K562 (cell line): Measurements from ENCODE around the gene CPLANE2. TPM values are rescaled to one million over a fixed set of nuclear protein-coding genes. Genes with fewer than 3 reads are reported as not detected.

Experiments used
- ATAC-seq: fragments of 200-7000 bp; cut with Tn5 transposase; 3 replicates; pipeline ENCODE4 v1.9.1; 2020; ENCODE audit warnings: moderate library complexity
- BruUV-seq: library from RNA; stranded (reverse); fragments of 400-500 nt; replicated peaks from 2 replicates; lab custom pipeline; 2021; lab: Mats Ljungman, UMichigan
- CTCF ChIA-PET: fragments of 300-600 bp; formaldehyde crosslinking; extraction: SDS; loops from one replicate; lab custom pipeline; 2021; ENCODE audit warnings: low intra/inter-chr PET ratio; lab: Yijun Ruan, JAX
- POLR2A ChIA-PET: fragments of 300-600, 350-650 bp; sonication (Branson Sonifier 250); formaldehyde crosslinking; extraction: SDS; loops from one replicate; lab custom pipeline; 2021; ENCODE audit warnings: antibody characterized with exemption, inconsistent platforms; lab: Yijun Ruan, JAX
- DNase-seq, 4 experiments: peaks; one replicate each; pipeline versions ENCODE4 v3.0.0 to v3.0.0-alpha.2; 2011 to 2018; ENCODE audit warnings: low spot score in 3 of 4, mixed read lengths in 3 of 4; ENCODE audit errors: extremely low read depth in 1 of 4
- FAIRE-seq: peaks from 2 replicates; lab custom pipeline; 2011; peaks lifted over from hg19 to GRCh38; lab: Jason Lieb, UNC
- H2AFZ ChIP-seq: 2 replicates; pipeline ENCODE4 v1.6.0; 2011; ENCODE audit warnings: low read depth, low read length, control low read depth, inconsistent platforms
- H3K27ac ChIP-seq: fragments of 200-600 bp; 3 replicates; pipeline ENCODE4 v1.8.0; 2011; ENCODE audit warnings: low read depth, mild to moderate bottlenecking, control low read depth, inconsistent platforms, low read length, moderate library complexity, mixed read lengths; ENCODE audit errors: extremely low read depth
- H3K27me3 ChIP-seq, 2 experiments: fragments of 300-600 bp in 1 of 2; 2 replicates in 1 of 2; 3 replicates in 1 of 2; pipeline versions ENCODE4 v1.6.0 to v1.8.0; 2011; ENCODE audit warnings: inconsistent platforms in 2 of 2, low read length in 2 of 2, mild to moderate bottlenecking in 1 of 2, mixed read lengths in 1 of 2, moderate library complexity in 1 of 2; ENCODE audit not compliant: control insufficient read depth in 2 of 2, insufficient read depth in 2 of 2
- H3K36me3 ChIP-seq: fragments of 300-600 bp; 3 replicates; pipeline ENCODE4 v1.8.0; 2011; ENCODE audit warnings: mild to moderate bottlenecking, low read length, inconsistent platforms; ENCODE audit not compliant: control insufficient read depth, insufficient read depth
- H3K4me1 ChIP-seq, 2 experiments: fragments of 200-600 bp in 1 of 2; replicated peaks in 1 of 2; 2 replicates in 1 of 2; 3 replicates in 1 of 2; pipeline versions ENCODE4 v1.5.1 to v1.8.0; 2011; ENCODE audit warnings: inconsistent platforms in 2 of 2, low read length in 2 of 2, mild to moderate bottlenecking in 1 of 2, mixed read lengths in 1 of 2, moderate library complexity in 1 of 2; ENCODE audit not compliant: control insufficient read depth in 2 of 2, insufficient read depth in 2 of 2
- H3K4me2 ChIP-seq: 2 replicates; pipeline ENCODE4 v1.6.1; 2011; ENCODE audit warnings: low read length, control low read depth, inconsistent platforms, mixed read lengths; ENCODE audit not compliant: insufficient read depth
- H3K4me3 ChIP-seq: fragments of 200-600 bp; sonication (generic), shearing (Covaris generic); 2 replicates; pipeline ENCODE4 v1.5.1; 2016; ENCODE audit warnings: control low read depth, inconsistent platforms
- H3K79me2 ChIP-seq: fragments of 200-600 bp; 3 replicates; pipeline ENCODE4 v1.8.0; 2011; ENCODE audit warnings: low read length, inconsistent platforms; ENCODE audit not compliant: control insufficient read depth, insufficient read depth
- H3K9ac ChIP-seq, 2 experiments: 2 replicates each; pipeline versions ENCODE4 v1.6.0 to v1.6.1; 2011; ENCODE audit warnings: low read depth in 2 of 2, low read length in 2 of 2, control low read depth in 1 of 2, inconsistent platforms in 1 of 2, mild to moderate bottlenecking in 1 of 2, mixed read lengths in 1 of 2; ENCODE audit not compliant: insufficient read depth in 1 of 2
- H3K9me1 ChIP-seq: one replicate; pipeline ENCODE4 v1.6.0; 2011; ENCODE audit warnings: inconsistent platforms, mild to moderate bottlenecking, low read length, moderate library complexity; ENCODE audit not compliant: control insufficient read depth, insufficient read depth
- H3K9me3 ChIP-seq: replicated peaks from 2 replicates; pipeline ENCODE4 v1.5.1; 2011; ENCODE audit warnings: low read depth, low read length, inconsistent platforms; ENCODE audit not compliant: control insufficient read depth, insufficient read depth
- H4K20me1 ChIP-seq: replicated peaks from 2 replicates; pipeline ENCODE4 v1.6.1; 2011; ENCODE audit warnings: low read length, inconsistent platforms, mixed read lengths; ENCODE audit not compliant: control insufficient read depth, insufficient read depth
- CEBPG ChIP-seq, 3 experiments: fragments of 200-800 bp in 1 of 3; sonication (Bioruptor generic) in 1 of 3; sonication (generic) in 1 of 3; formaldehyde crosslinking in 1 of 3; IDR thresholded peaks in 2 of 3; conservative IDR thresholded peaks in 1 of 3; 2 replicates each; pipeline versions ENCODE4 v1.6.1 to v1.8.0; 2016 to 2022; ENCODE audit warnings: missing compliant biosample characterization in 2 of 3, missing genetic modification characterization in 2 of 3, mild to moderate bottlenecking in 1 of 3, missing genetic modification reagents in 1 of 3
- KDM2B ChIP-seq: fragments of 250-450 bp; sonication (Bioruptor Pico); IDR thresholded peaks from 2 replicates; pipeline ENCODE4 v1.8.0; 2021; ENCODE audit warnings: mild to moderate bottlenecking, moderate library complexity
- KLF13 ChIP-seq: fragments of 450-650 bp; IDR thresholded peaks from 2 replicates; pipeline ENCODE4 v1.6.1; 2016; ENCODE audit warnings: missing genetic modification characterization, low read depth, mild to moderate bottlenecking, missing compliant biosample characterization, moderate library complexity, borderline replicate concordance
- LEF1 ChIP-seq: fragments of 450-650 bp; IDR thresholded peaks from 2 replicates; pipeline ENCODE4 v1.6.1; 2016; ENCODE audit warnings: mild to moderate bottlenecking
- PHF8 ChIP-seq: fragments of 200-600 bp; sonication (generic); IDR thresholded peaks from 2 replicates; pipeline ENCODE4 v1.6.1; 2012; ENCODE audit warnings: mixed run types, mild to moderate bottlenecking, inconsistent platforms, low read length, moderate library complexity, borderline replicate concordance
- PTBP1 ChIP-seq: fragments of 200-400 bp; formaldehyde crosslinking; IDR thresholded peaks from 2 replicates; pipeline ENCODE4 v1.6.1; 2017; ENCODE audit warnings: low read depth, low read length
- SRSF9 ChIP-seq: fragments of 200-400 bp; formaldehyde crosslinking; IDR thresholded peaks from 2 replicates; pipeline ENCODE4 v1.6.1; 2017; ENCODE audit warnings: low read depth, low read length, borderline replicate concordance
- U2AF2 ChIP-seq: fragments of 200-400 bp; formaldehyde crosslinking; optimal IDR thresholded peaks from 2 replicates; pipeline ENCODE3; 2017; ENCODE audit warnings: low read depth, mild to moderate bottlenecking, low read length
- ZFP30 ChIP-seq: fragments of 250-450 bp; sonication (Bioruptor Pico); IDR thresholded peaks from 2 replicates; pipeline ENCODE4 v1.8.0; 2022; ENCODE audit warnings: moderate library complexity, mild to moderate bottlenecking, inconsistent platforms, borderline replicate concordance
- ZKSCAN1 ChIP-seq: fragments of 150-350 bp; IDR thresholded peaks from 2 replicates; pipeline ENCODE4 v1.6.1; 2016; ENCODE audit warnings: low read depth, low read length
- ZNF253 ChIP-seq: fragments of 250-450 bp; sonication (Bioruptor Pico); conservative IDR thresholded peaks from 2 replicates; pipeline ENCODE4 v1.6.1; 2021; ENCODE audit warnings: mild to moderate bottlenecking
- WGBS: fragments of 100-300 bp; shearing (Covaris generic); methylation state at CpG from one replicate; pipeline ENCODE4 v1.1.6; 2016; ENCODE audit warnings: low coverage, mixed read lengths; ENCODE audit not compliant: insufficient coverage; ENCODE audit errors: missing lambda C conversion rate; 5-methylcytosine and 5-hydroxymethylcytosine counted together
- in situ Hi-C: fragments of 300-500 bp; cut with MboI; formaldehyde crosslinking; loops from 4 replicates; pipeline ENCODE4 v1.15.0; 2018; ENCODE audit warnings: inconsistent platforms, mixed read lengths
- intact Hi-C: fragments of 100-400 bp; cut with micrococcal nuclease; formaldehyde crosslinking; loops from 2 replicates; pipeline ENCODE4 v1.14.2; 2022
- polyA plus RNA-seq, 8 experiments: library from polyadenylated mRNA; depleted of rRNA in 4 of 8; stranded (reverse) in 5 of 8; unstranded in 3 of 8; fragments of >200 nt; fragmentation: Nextera tagmentation in 2 of 8; fragmentation: Illumina TruSeq in 1 of 8; extraction: Ambion mirVana in 2 of 8; extraction: Trizol in 1 of 8; gene quantifications; 2 replicates each; pipeline versions ENCODE4 v1.2.1 to v1.2.3, GENCODE V29; 2011 to 2014; ENCODE audit warnings: inconsistent platforms in 1 of 8, missing spikeins in 1 of 8
- total RNA-seq, 7 experiments: library from RNA; depleted of rRNA in 6 of 7; stranded (reverse); fragments of >200 nt in 6 of 7; fragmentation: Illumina TruSeq in 2 of 7; extraction: Trizol in 2 of 7; gene quantifications; 2 replicates each; pipeline versions ENCODE4 v1.2.1 to v1.2.3, GENCODE V29; 2011 to 2021; ENCODE audit warnings: low replicate concordance in 1 of 7
- TF ChIP-seq, protein P1 (sequence below): fragments of 250-450 bp; sonication (Bioruptor Pico); IDR thresholded peaks from 2 replicates; pipeline ENCODE4 v1.5.0; 2020; ENCODE audit warnings: mild to moderate bottlenecking
- TF ChIP-seq, protein P2 (sequence below): sonication (generic); formaldehyde crosslinking; IDR thresholded peaks from 2 replicates; pipeline ENCODE4 v1.8.1; 2023; ENCODE audit warnings: mild to moderate bottlenecking, missing genetic modification reagents

Gene CPLANE2
- total and polyA plus RNA-seq, 9 of the 15 experiments (the other 6 are each of a cell fraction or from before 2014, with no cell fraction given): 0.17 to 20.9 (median 8.1) TPM

DNA sequence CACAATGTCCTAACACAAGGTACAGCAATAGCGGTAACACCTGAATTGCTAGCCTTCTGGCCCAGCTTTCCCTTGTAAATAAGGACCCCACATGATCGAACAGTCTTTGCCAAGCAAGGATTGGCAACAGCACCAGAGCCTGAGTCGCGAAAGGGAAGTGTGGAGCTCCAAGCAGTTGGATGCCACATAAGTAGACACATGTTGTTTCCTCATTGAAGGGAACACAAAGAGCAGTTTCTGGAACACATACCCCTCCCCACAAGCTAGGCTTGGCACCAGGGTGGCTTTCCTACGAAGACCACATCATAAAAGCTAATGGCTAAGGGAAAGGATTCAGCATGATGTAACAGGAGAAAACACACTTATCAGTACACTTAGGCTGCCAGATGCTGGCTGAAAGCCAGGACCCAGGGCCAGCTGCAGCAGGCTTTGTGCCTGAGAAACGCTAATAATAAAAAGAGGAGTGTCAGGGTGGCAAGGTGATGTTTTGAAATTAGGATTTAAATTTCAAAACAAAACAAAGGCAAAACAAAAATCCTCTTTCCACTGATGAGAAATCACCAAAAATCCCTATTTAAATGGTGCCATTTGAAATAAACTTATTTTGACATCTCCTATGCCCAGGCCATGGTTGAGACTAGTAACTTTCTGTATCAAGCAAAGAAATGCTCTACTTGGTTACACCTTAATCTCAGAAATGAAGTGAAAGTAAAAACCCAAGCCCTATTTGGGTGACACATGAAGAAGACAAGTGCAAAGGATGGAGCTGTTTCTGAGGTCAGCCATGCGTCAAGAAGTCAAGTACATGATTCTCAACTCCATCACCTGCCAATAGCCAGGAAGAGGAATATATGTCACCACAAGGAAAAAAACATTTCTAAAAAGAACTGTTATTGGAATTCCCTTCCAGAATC lies 11.9 kb upstream of the CPLANE2 start:
- ATAC-seq: peak; percentile 80
- peak; percentile 89 for FAIRE-seq
- peak; percentile 72 to 90 (median 80) for DNase-seq
- Histone ChIP-seq H3K4me2 (peak overlapping the region; percentile 58), H3K4me3 (no peak overlapping the region), H3K79me2 (peaks cover 6% of the 10 kb centered on the region; the same call in 1 of the 3 replicates), H3K4me1 (peaks cover 8 to 38% of the 10 kb centered on the region in 2 experiments), H3K36me3 (peaks cover 64% of the 10 kb centered on the region), H3K27me3 (no peaks in the 10 kb centered on the region), H2AFZ (no peak overlapping the region), H3K27ac (peak overlapping the region; percentile 83), H3K9me3 (no peaks in the 10 kb centered on the region), H3K9ac (peak overlapping the region; percentile 6 to 62; a peak in 3 of 4 replicates), H3K9me1 (peaks cover 7% of the 10 kb centered on the region), H4K20me1 (no peaks in the 10 kb centered on the region)
- POLR2A ChIA-PET: interaction anchor here (0.5 to 2.6 kb wide), 14 partner anchors 9 to 204 kb away, joined by 3 to 7 read pairs (median 3); partner anchors contain the start of gene CPLANE2
- CTCF ChIA-PET: no interaction called here
- in situ Hi-C loops: no loop called here
- WGBS: 50% methylated on average over 7 of the region's 7 CpGs
- BruUV-seq: no TSS peak
- intact Hi-C loops: loop anchor here (5.0 kb wide), 1 partner anchor 103 kb away; the partner anchor contains the start of gene FBXO42
- TF ChIP-seq ZNF253 (no peak), CEBPG (CRISPR knock-in tag; IDR thresholded peaks at IDR 0.05) (peak; percentile 98), CEBPG (tag; conservative IDR thresholded peaks at IDR 0.05 in 1 of 2, IDR thresholded peaks at IDR 0.05 in 1 of 2) (peak; percentile 87 to 96), ZFP30 (CRISPR knock-in tag) (no peak), KLF13 (peak; percentile 86), PTBP1 (no peak), SRSF9 (no peak), KDM2B (CRISPR knock-in tag) (peak; percentile 49; the same call in 1 of the 2 replicates), ZKSCAN1 (peak; percentile 37; the same call in 1 of the 2 replicates), LEF1 (peak; percentile 90), U2AF2 (no peak), PHF8 (no peak)
- TF ChIP-seq, protein P1, sequence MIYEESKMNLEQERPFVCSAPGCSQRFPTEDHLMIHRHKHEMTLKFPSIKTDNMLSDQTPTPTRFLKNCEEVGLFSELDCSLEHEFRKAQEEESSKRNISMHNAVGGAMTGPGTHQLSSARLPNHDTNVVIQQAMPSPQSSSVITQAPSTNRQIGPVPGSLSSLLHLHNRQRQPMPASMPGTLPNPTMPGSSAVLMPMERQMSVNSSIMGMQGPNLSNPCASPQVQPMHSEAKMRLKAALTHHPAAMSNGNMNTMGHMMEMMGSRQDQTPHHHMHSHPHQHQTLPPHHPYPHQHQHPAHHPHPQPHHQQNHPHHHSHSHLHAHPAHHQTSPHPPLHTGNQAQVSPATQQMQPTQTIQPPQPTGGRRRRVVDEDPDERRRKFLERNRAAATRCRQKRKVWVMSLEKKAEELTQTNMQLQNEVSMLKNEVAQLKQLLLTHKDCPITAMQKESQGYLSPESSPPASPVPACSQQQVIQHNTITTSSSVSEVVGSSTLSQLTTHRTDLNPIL (CRISPR knock-in tag): no peak
- TF ChIP-seq, protein P2, sequence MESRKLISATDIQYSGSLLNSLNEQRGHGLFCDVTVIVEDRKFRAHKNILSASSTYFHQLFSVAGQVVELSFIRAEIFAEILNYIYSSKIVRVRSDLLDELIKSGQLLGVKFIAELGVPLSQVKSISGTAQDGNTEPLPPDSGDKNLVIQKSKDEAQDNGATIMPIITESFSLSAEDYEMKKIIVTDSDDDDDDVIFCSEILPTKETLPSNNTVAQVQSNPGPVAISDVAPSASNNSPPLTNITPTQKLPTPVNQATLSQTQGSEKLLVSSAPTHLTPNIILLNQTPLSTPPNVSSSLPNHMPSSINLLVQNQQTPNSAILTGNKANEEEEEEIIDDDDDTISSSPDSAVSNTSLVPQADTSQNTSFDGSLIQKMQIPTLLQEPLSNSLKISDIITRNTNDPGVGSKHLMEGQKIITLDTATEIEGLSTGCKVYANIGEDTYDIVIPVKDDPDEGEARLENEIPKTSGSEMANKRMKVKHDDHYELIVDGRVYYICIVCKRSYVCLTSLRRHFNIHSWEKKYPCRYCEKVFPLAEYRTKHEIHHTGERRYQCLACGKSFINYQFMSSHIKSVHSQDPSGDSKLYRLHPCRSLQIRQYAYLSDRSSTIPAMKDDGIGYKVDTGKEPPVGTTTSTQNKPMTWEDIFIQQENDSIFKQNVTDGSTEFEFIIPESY (CRISPR knock-in tag): peak; percentile 60
